T-helper 22 cell (primary cell): ENCODE data around the gene RDH12.
"Not testable (repeated sequence)": the region's sequence is repeated elsewhere in the genome, so short reads cannot be mapped to it uniquely, and the experiment has no call there.

ENCODE experiments used
- DNase-seq: peaks from one replicate; pipeline ENCODE4 v3.0.0-alpha.2; 2020; ENCODE audit warnings: low read depth

The RDH12 gene

GRCh38 chr14:67701492-67701891 is at the start of gene RDH12:
Gene RDH12, plus strand, starts transcription at chr14:67701886. Its CDS starts 20,757 bp downstream, at chr14:67722643.
- not testable (repeated sequence) for DNase-seq

- DNase-seq: no peak
These were observed 49.5 kb upstream of the RDH12 start for GRCh38 chr14:67652189-67652588.

GRCh38 chr14:67653651-67654280 is 47.9 kb upstream of the RDH12 start:
- no peak for DNase-seq

GRCh38 chr14:67663633-67664032 is 38.1 kb upstream of the RDH12 start:
- no peak for DNase-seq

- DNase-seq: no peak
These were observed 35.8 kb upstream of the RDH12 start for GRCh38 chr14:67665868-67666267.

- DNase-seq: no peak
These were observed 34.8 kb upstream of the RDH12 start for GRCh38 chr14:67666750-67667449.

GRCh38 chr14:67668559-67668958 is 33.1 kb upstream of the RDH12 start:
- no peak for DNase-seq

GRCh38 chr14:67673451-67673850 is 28.2 kb upstream of the RDH12 start:
- no peak for DNase-seq

GRCh38 chr14:67674139-67674479 is 27.6 kb upstream of the RDH12 start:
- DNase-seq: peak; percentile 41

- peak; percentile 69 for DNase-seq
These were observed 27.0 kb upstream of the RDH12 start, which contains the start of gene VTI1B for GRCh38 chr14:67674480-67675218. Gene VTI1B, minus strand, starts transcription at chr14:67674632. Its CDS starts 143 bp downstream, at chr14:67674489.

- no peak for DNase-seq
These were observed 26.5 kb upstream of the RDH12 start for GRCh38 chr14:67675219-67675582.

- DNase-seq: no peak
These were observed 22.7 kb upstream of the RDH12 start for GRCh38 chr14:67679006-67679405.

- DNase-seq: no peak
These were observed 21.5 kb upstream of the RDH12 start for GRCh38 chr14:67680121-67680602.

GRCh38 chr14:67680941-67681340 is 20.7 kb upstream of the RDH12 start:
- no peak for DNase-seq

GRCh38 chr14:67683842-67684241 is 17.8 kb upstream of the RDH12 start:
- no peak for DNase-seq

- no peak for DNase-seq
These were observed 11.7 kb upstream of the RDH12 start for GRCh38 chr14:67690011-67690410.

GRCh38 chr14:67694791-67695393 is 6.8 kb upstream of the RDH12 start:
- peak; percentile 59 for DNase-seq

GRCh38 chr14:67695394-67695949 is 6.2 kb upstream of the RDH12 start, which contains the start of gene RDH11:
Gene RDH11, minus strand, starts transcription at chr14:67695764. Its CDS starts 61 bp downstream, at chr14:67695703.
- DNase-seq: peak; percentile 74

- no peak for DNase-seq
These were observed 4.7 kb upstream of the RDH12 start for GRCh38 chr14:67697006-67697405.

GRCh38 chr14:67698179-67698578 is 3.5 kb upstream of the RDH12 start:
- DNase-seq: no peak

- DNase-seq: no peak
These were observed 2.3 kb downstream of the RDH12 start for GRCh38 chr14:67703997-67704396.

- DNase-seq: no peak
These were observed 2.9 kb downstream of the RDH12 start for GRCh38 chr14:67704484-67705089.
